ENCODE data around the gene CLTCL1. TPM values are rescaled to one million over a fixed set of nuclear protein-coding genes. Genes with fewer than 3 reads are reported as not detected.

CLTCL1 gene
- total RNA-seq, 1 experiment from 2014 or later, result 7.9 TPM

GRCh38 chr22:19197997-19198865 lies 93.3 kb downstream of the CLTCL1 start:
- CTCF ChIA-PET, result no interaction called here
- H3K27me3 ChIP-seq (replicated peaks; ENCODE audit: control insufficient read depth, insufficient read depth, low read length), result no peaks in the 10 kb centered on the region
- no peak overlapping the region for H3K4me3 ChIP-seq (ENCODE audit: low read depth, low read length)
- no TSS peak for BruUV-seq (replicated peaks)
- H3K9me3 ChIP-seq, result no peaks in the 10 kb centered on the region
- no peak for DNase-seq
- peaks cover 7% of the 10 kb centered on the region for H3K36me3 Mint-ChIP-seq (ENCODE audit: insufficient read depth, unreplicated experiment)
- intact Hi-C loops (cut with micrococcal nuclease; ENCODE audit: unreplicated experiment), result no loop called here
- POLR2A ChIA-PET, result no interaction called here
- TF ChIP-seq CTCF (IDR thresholded peaks at IDR 0.05; ENCODE audit: insufficient read depth in 1 of 2, low read depth in 1 of 2, low read length in 1 of 2, severe bottlenecking in 1 of 2, unreplicated experiment in 1 of 2), result no peak
- H3K27me3 Mint-ChIP-seq (ENCODE audit: insufficient read depth, unreplicated experiment), result no peaks in the 10 kb centered on the region
- H3K36me3 ChIP-seq (ENCODE audit: control insufficient read depth, insufficient read depth, low read length), result no peaks in the 10 kb centered on the region; the same call in 1 of the 2 replicates
- H3K4me1 ChIP-seq, result no peaks in the 10 kb centered on the region
- H3K27ac Mint-ChIP-seq (ENCODE audit: unreplicated experiment), result no peak overlapping the region
- no peak overlapping the region for H3K4me3 Mint-ChIP-seq (ENCODE audit: unreplicated experiment)
- H3K9me3 Mint-ChIP-seq (ENCODE audit: unreplicated experiment), result no peaks in the 10 kb centered on the region
- H3K4me1 Mint-ChIP-seq (ENCODE audit: low read depth, unreplicated experiment), result no peaks in the 10 kb centered on the region

- Histone ChIP-seq H3K4me1 (no peaks in the 10 kb centered on the region), H3K4me3 (ENCODE audit: low read depth, low read length) (no peak overlapping the region), H3K36me3 (ENCODE audit: control insufficient read depth, insufficient read depth, low read length) (no peaks in the 10 kb centered on the region; the same call in 1 of the 2 replicates), H3K9me3 (no peaks in the 10 kb centered on the region), H3K27me3 (replicated peaks; ENCODE audit: control insufficient read depth, insufficient read depth, low read length) (no peaks in the 10 kb centered on the region)
- intact Hi-C loops (cut with micrococcal nuclease; ENCODE audit: unreplicated experiment), result no loop called here
- H3K36me3 Mint-ChIP-seq (ENCODE audit: insufficient read depth, unreplicated experiment), result no peaks in the 10 kb centered on the region
- no peak overlapping the region for H3K4me3 Mint-ChIP-seq (ENCODE audit: unreplicated experiment)
- peak in 1 of 2 experiments; percentile 18 for DNase-seq
- H3K9me3 Mint-ChIP-seq (ENCODE audit: unreplicated experiment), result no peaks in the 10 kb centered on the region
- no peak for TF ChIP-seq CTCF (IDR thresholded peaks at IDR 0.05; ENCODE audit: insufficient read depth in 1 of 2, low read depth in 1 of 2, low read length in 1 of 2, severe bottlenecking in 1 of 2, unreplicated experiment in 1 of 2)
- POLR2A ChIA-PET, result no interaction called here
- BruUV-seq (replicated peaks), result no TSS peak
- H3K27ac Mint-ChIP-seq (ENCODE audit: unreplicated experiment), result no peak overlapping the region
- no peaks in the 10 kb centered on the region for H3K4me1 Mint-ChIP-seq (ENCODE audit: low read depth, unreplicated experiment)
- no peaks in the 10 kb centered on the region for H3K27me3 Mint-ChIP-seq (ENCODE audit: insufficient read depth, unreplicated experiment)
- CTCF ChIA-PET, result interaction anchor here (0.6 kb wide), 1 partner anchor 83 kb away, joined by 6 read pairs; no protein-coding TSS in a partner anchor
These were observed 94.5 kb downstream of the CLTCL1 start for GRCh38 chr22:19196841-19197612.

GRCh38 chr22:19195796-19196731 lies 95.5 kb downstream of the CLTCL1 start:
- Mint-ChIP-seq H3K27ac (ENCODE audit: unreplicated experiment) (no peak overlapping the region), H3K4me1 (ENCODE audit: low read depth, unreplicated experiment) (no peaks in the 10 kb centered on the region), H3K36me3 (ENCODE audit: insufficient read depth, unreplicated experiment) (no peaks in the 10 kb centered on the region), H3K9me3 (ENCODE audit: unreplicated experiment) (no peaks in the 10 kb centered on the region), H3K27me3 (ENCODE audit: insufficient read depth, unreplicated experiment) (no peaks in the 10 kb centered on the region), H3K4me3 (ENCODE audit: unreplicated experiment) (no peak overlapping the region)
- ChIA-PET CTCF (no interaction called here), POLR2A (no interaction called here)
- no peaks in the 10 kb centered on the region; the same call in 1 of the 2 replicates for H3K36me3 ChIP-seq (ENCODE audit: control insufficient read depth, insufficient read depth, low read length)
- no peaks in the 10 kb centered on the region for H3K4me1 ChIP-seq
- no peak for DNase-seq
- intact Hi-C loops (cut with micrococcal nuclease; ENCODE audit: unreplicated experiment), result no loop called here
- H3K27me3 ChIP-seq (replicated peaks; ENCODE audit: control insufficient read depth, insufficient read depth, low read length), result no peaks in the 10 kb centered on the region
- no peaks in the 10 kb centered on the region for H3K9me3 ChIP-seq
- no peak overlapping the region for H3K4me3 ChIP-seq (ENCODE audit: low read depth, low read length)
- BruUV-seq (replicated peaks), result no TSS peak
- no peak for TF ChIP-seq CTCF (IDR thresholded peaks at IDR 0.05; ENCODE audit: insufficient read depth in 1 of 2, low read depth in 1 of 2, low read length in 1 of 2, severe bottlenecking in 1 of 2, unreplicated experiment in 1 of 2)

Measured in Caco-2 (cell line).